GM23248 (cell line): ENCODE results near the gene KRT25. TPM values are rescaled to one million over a fixed set of nuclear protein-coding genes. Genes with fewer than 3 reads are reported as not detected.

Source experiments
- DNase-seq: peaks from one replicate; pipeline ENCODE4 v3.0.0-alpha.2; 2015
- H2AFZ ChIP-seq: fragments of 200-600 bp; sonication (generic); 2 replicates; pipeline ENCODE4 v1.6.1; 2016; ENCODE audit warnings: antibody characterized with exemption
- H3F3A ChIP-seq: fragments of 200-600 bp; sonication (generic); 2 replicates; pipeline ENCODE4 v1.6.1; 2016; ENCODE audit warnings: mild to moderate bottlenecking, antibody characterized with exemption, mixed run types; ENCODE audit not compliant: insufficient read depth
- H3K27ac ChIP-seq: fragments of 200-600 bp; sonication (generic); 2 replicates; pipeline ENCODE4 v1.5.1; 2016; ENCODE audit warnings: mild to moderate bottlenecking
- H3K27me3 ChIP-seq: fragments of 200-600 bp; sonication (generic); replicated peaks from 2 replicates; pipeline ENCODE4 v1.6.1; 2016; ENCODE audit warnings: mild to moderate bottlenecking; ENCODE audit not compliant: insufficient read depth
- H3K36me3 ChIP-seq: fragments of 200-600 bp; sonication (generic); 2 replicates; pipeline ENCODE4 v1.6.1; 2016; ENCODE audit warnings: low read depth, mild to moderate bottlenecking
- H3K4me1 ChIP-seq: fragments of 200-600 bp; sonication (generic); 2 replicates; pipeline ENCODE4 v1.6.1; 2016; ENCODE audit warnings: mild to moderate bottlenecking; ENCODE audit not compliant: insufficient read depth
- H3K4me2 ChIP-seq: fragments of 200-600 bp; sonication (generic); one replicate; pipeline ENCODE4 v1.6.1; 2016; ENCODE audit warnings: mild to moderate bottlenecking; ENCODE audit not compliant: unreplicated experiment
- H3K4me3 ChIP-seq: fragments of 200-600 bp; sonication (generic); 2 replicates; pipeline ENCODE4 v1.5.1; 2016; ENCODE audit warnings: mild to moderate bottlenecking
- H3K79me2 ChIP-seq: fragments of 200-600 bp; sonication (generic); 2 replicates; pipeline ENCODE4 v1.6.1; 2016; ENCODE audit warnings: mild to moderate bottlenecking; ENCODE audit not compliant: insufficient read depth
- H3K9ac ChIP-seq: fragments of 200-600 bp; sonication (generic); 2 replicates; pipeline ENCODE4 v1.6.1; 2016; ENCODE audit warnings: mild to moderate bottlenecking
- H3K9me2 ChIP-seq: fragments of 200-600 bp; sonication (generic); 2 replicates; pipeline ENCODE4 v1.6.1; 2016; ENCODE audit warnings: mixed run types, mild to moderate bottlenecking, moderate library complexity; ENCODE audit not compliant: insufficient read depth
- H3K9me3 ChIP-seq: fragments of 200-600 bp; sonication (generic); one replicate; pipeline ENCODE4 v1.6.1; 2017; ENCODE audit warnings: low read depth
- H4K20me1 ChIP-seq: fragments of 200-600 bp; sonication (generic); 2 replicates; pipeline ENCODE4 v1.6.0; 2016; ENCODE audit not compliant: insufficient read depth
- EZH2 ChIP-seq: fragments of 200-600 bp; sonication (generic); IDR thresholded peaks from 2 replicates; pipeline ENCODE4 v1.6.1; 2018; ENCODE audit warnings: antibody characterized with exemption, mild to moderate bottlenecking; ENCODE audit not compliant: insufficient read depth, poor library complexity, severe bottlenecking
- EZH2phosphoT487 ChIP-seq: fragments of 200-600 bp; sonication (generic); IDR thresholded peaks from 2 replicates; pipeline ENCODE4 v1.6.1; 2018; ENCODE audit warnings: antibody characterized with exemption, moderate library complexity, mild to moderate bottlenecking, low read depth; ENCODE audit not compliant: insufficient read depth
- WGBS, 2 experiments: methylation state at CpG; one replicate each; pipeline ENCODE4 v1.1.6; 2015 to 2017; ENCODE audit warnings: low lambda C conversion rate in 2 of 2, low coverage in 1 of 2; ENCODE audit errors: missing lambda C conversion rate in 2 of 2; 5-methylcytosine and 5-hydroxymethylcytosine counted together
- in situ Hi-C: fragments of 300-500 bp; cut with MboI; formaldehyde crosslinking; loops from 2 replicates; pipeline ENCODE4 v1.15.0; 2020
- polyA plus RNA-seq: library from polyadenylated mRNA; unstranded; fragments of >200 nt; fragmentation: Nextera tagmentation; extraction: Ambion mirVana; gene quantifications from 2 replicates; pipeline ENCODE4 v1.2.1, GENCODE V29; 2016
- total RNA-seq: library from RNA; depleted of rRNA; stranded (reverse); fragments of >200 nt; shearing (Covaris generic); gene quantifications from 2 replicates; pipeline ENCODE4 v1.2.3, GENCODE V29; 2014

KRT25 gene
- total and polyA plus RNA-seq, 2 experiments from 2014 or later = not detected

DNA sequence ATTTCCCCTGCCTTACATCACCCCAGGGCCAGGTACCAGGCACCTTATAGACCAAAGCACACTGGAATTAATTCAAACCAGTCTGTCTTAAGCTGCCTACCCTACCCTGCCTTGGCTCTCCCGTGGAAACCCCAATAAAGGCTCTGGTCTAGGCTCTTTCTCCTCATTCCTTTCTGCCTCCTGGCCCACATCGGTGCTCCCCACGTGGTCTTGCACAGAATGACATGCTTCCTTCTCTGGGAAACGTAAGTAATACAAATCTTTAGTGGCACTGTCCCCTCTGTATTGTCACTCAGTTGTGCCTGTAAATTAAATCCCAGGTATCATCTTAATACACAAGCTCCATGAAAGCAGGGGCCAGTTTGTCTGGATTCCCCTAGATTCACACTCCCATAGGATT is 16.6 kb downstream of the KRT25 start:
- in situ Hi-C loops = no loop called here
- TF ChIP-seq EZH2 (no peak), EZH2phosphoT487 (no peak)
- Histone ChIP-seq H3K36me3 (no peaks in the 10 kb centered on the region), H3K27me3 (peaks cover 51% of the 10 kb centered on the region), H3K27ac (no peak overlapping the region), H3K4me3 (no peak overlapping the region), H3F3A (no peaks in the 10 kb centered on the region), H4K20me1 (no peaks in the 10 kb centered on the region), H3K9me3 (no peaks in the 10 kb centered on the region), H3K79me2 (no peaks in the 10 kb centered on the region), H3K4me2 (no peak overlapping the region), H2AFZ (no peak overlapping the region), H3K9ac (no peak overlapping the region), H3K4me1 (no peaks in the 10 kb centered on the region), H3K9me2 (no peaks in the 10 kb centered on the region)
- no peak for DNase-seq
- WGBS, 2 experiments = 13 to 16% methylated on average over 4 of the region's 4 CpGs

DNA sequence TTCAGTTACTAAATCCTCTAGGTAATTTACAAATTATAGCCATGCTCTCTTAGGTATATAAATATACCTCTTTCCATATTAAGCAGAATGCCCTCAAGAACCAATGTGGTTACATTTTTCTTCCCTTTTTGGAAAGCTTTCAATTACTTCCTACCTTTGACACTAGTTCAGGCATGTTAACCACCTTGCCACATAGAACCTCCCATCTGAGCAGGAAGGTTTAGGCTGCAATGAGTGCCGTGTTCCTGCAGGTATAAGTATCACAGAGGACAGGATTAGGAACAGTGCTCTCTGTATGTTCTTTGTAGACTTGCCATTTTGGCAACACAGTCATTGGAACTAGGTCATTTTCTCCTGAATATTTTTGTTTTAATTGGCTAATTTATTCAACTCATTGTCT is 20.1 kb downstream of the KRT25 start:
- DNase-seq = no peak
- H3K4me2 ChIP-seq = no peak overlapping the region
- no peak overlapping the region for H3K9ac ChIP-seq
- no peak overlapping the region for H3K4me3 ChIP-seq
- H3K9me3 ChIP-seq = no peaks in the 10 kb centered on the region
- no peak overlapping the region for H3K27ac ChIP-seq
- WGBS, 2 experiments = 9 to 24% methylated on average over 1 of the region's 1 CpG
- H4K20me1 ChIP-seq = no peaks in the 10 kb centered on the region
- H3K9me2 ChIP-seq = no peaks in the 10 kb centered on the region
- H3K79me2 ChIP-seq = no peaks in the 10 kb centered on the region
- in situ Hi-C loops = no loop called here
- H3K27me3 ChIP-seq = peaks cover 69% of the 10 kb centered on the region
- no peaks in the 10 kb centered on the region for H3F3A ChIP-seq
- TF ChIP-seq EZH2phosphoT487 = no peak
- TF ChIP-seq EZH2 = no peak
- no peaks in the 10 kb centered on the region for H3K36me3 ChIP-seq
- no peak overlapping the region for H2AFZ ChIP-seq
- no peaks in the 10 kb centered on the region for H3K4me1 ChIP-seq

- Histone ChIP-seq H3K4me3 (no peak overlapping the region), H3K27me3 (peaks cover 63% of the 10 kb centered on the region), H3K36me3 (no peaks in the 10 kb centered on the region), H4K20me1 (no peaks in the 10 kb centered on the region), H3K9me3 (no peaks in the 10 kb centered on the region), H2AFZ (no peak overlapping the region), H3F3A (no peaks in the 10 kb centered on the region), H3K4me1 (no peaks in the 10 kb centered on the region), H3K9me2 (no peaks in the 10 kb centered on the region), H3K79me2 (no peaks in the 10 kb centered on the region), H3K9ac (no peak overlapping the region), H3K4me2 (no peak overlapping the region), H3K27ac (no peak overlapping the region)
- no peak for DNase-seq
- in situ Hi-C loops = no loop called here
- 52 to 61% methylated on average over 6 of the region's 6 CpGs for WGBS, 2 experiments
- TF ChIP-seq EZH2 = no peak
- TF ChIP-seq EZH2phosphoT487 = no peak
Measured at GRCh38 chr17:40734018-40734417, 21.1 kb downstream of the KRT25 start.

DNA sequence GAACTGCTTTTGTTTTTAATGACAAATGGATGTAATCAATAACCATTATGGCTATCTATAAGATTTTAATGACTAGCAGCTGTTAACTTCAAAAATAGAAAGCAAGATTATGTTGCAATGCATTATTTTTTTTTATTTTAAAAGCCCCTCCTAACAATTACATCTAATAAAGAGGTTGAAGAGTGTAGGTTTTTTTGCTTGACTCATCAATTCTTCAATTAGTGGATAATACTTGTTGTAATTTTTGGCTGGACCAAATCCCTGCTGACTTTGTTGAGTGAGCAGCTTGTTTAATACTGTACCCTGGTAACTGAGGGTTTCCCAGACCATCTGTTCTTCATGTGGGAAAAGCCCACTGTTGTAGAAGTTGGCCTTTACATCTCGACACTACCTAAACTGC is 24.2 kb downstream of the KRT25 start:
- TF ChIP-seq EZH2 (no peak), EZH2phosphoT487 (no peak)
- no peak overlapping the region for H3K4me3 ChIP-seq
- H3K9me3 ChIP-seq = no peaks in the 10 kb centered on the region
- no peak overlapping the region for H3K27ac ChIP-seq
- no peaks in the 10 kb centered on the region for H3K79me2 ChIP-seq
- H3K27me3 ChIP-seq = peaks cover 38% of the 10 kb centered on the region
- no peaks in the 10 kb centered on the region for H4K20me1 ChIP-seq
- WGBS, 2 experiments = 0 to 17% methylated on average over 1 of the region's 1 CpG
- in situ Hi-C loops = no loop called here
- H3K36me3 ChIP-seq = no peaks in the 10 kb centered on the region
- H3K9me2 ChIP-seq = no peaks in the 10 kb centered on the region
- no peak for DNase-seq
- no peaks in the 10 kb centered on the region for H3K4me1 ChIP-seq
- H3F3A ChIP-seq = no peaks in the 10 kb centered on the region
- H3K9ac ChIP-seq = no peak overlapping the region
- no peak overlapping the region for H2AFZ ChIP-seq
- no peak overlapping the region for H3K4me2 ChIP-seq
